ENCODE measurements around the gene DMBX1.

The DMBX1 gene

GRCh38 chr1:46458846-46459245, 30.8 kb upstream of the DMBX1 start:
- Histone ChIP-seq H3K4me1 (ENCODE audit: control insufficient read depth in 2 of 2, insufficient read depth in 2 of 2, low read length in 2 of 2) (no peaks in the 10 kb centered on the region), H3K4me3 (ENCODE audit: low read length in 2 of 2) (no peak overlapping the region), H3K27ac (ENCODE audit: low read depth in 2 of 2, low read length in 2 of 2) (no peak overlapping the region), H3K9ac (ENCODE audit: low read depth in 1 of 2, low read length in 2 of 2) (no peak overlapping the region), H3K36me3 (ENCODE audit: control insufficient read depth in 2 of 2, insufficient read depth in 2 of 2, low read length in 2 of 2) (no peaks in the 10 kb centered on the region), H3K27me3 (ENCODE audit: control insufficient read depth in 2 of 2, insufficient read depth in 2 of 2, low read length in 2 of 2) (peaks cover 12 to 15% of the 10 kb centered on the region in 2 donors), H3K9me3 (ENCODE audit: control insufficient read depth in 2 of 2, low read length in 2 of 2) (no peaks in the 10 kb centered on the region)

GRCh38 chr1:46459315-46459714, 30.3 kb upstream of the DMBX1 start:
- Histone ChIP-seq H3K27ac (ENCODE audit: low read depth in 2 of 2, low read length in 2 of 2) (no peak overlapping the region), H3K27me3 (ENCODE audit: control insufficient read depth in 2 of 2, insufficient read depth in 2 of 2, low read length in 2 of 2) (peaks cover 11 to 15% of the 10 kb centered on the region in 2 donors), H3K9me3 (ENCODE audit: control insufficient read depth in 2 of 2, low read length in 2 of 2) (no peaks in the 10 kb centered on the region), H3K4me3 (ENCODE audit: low read length in 2 of 2) (no peak overlapping the region), H3K9ac (ENCODE audit: low read depth in 1 of 2, low read length in 2 of 2) (no peak overlapping the region), H3K4me1 (ENCODE audit: control insufficient read depth in 2 of 2, insufficient read depth in 2 of 2, low read length in 2 of 2) (no peaks in the 10 kb centered on the region), H3K36me3 (ENCODE audit: control insufficient read depth in 2 of 2, insufficient read depth in 2 of 2, low read length in 2 of 2) (no peaks in the 10 kb centered on the region)

- no peaks in the 10 kb centered on the region for H3K36me3 ChIP-seq (ENCODE audit: control insufficient read depth in 2 of 2, insufficient read depth in 2 of 2, low read length in 2 of 2)
- no peaks in the 10 kb centered on the region for H3K9me3 ChIP-seq (ENCODE audit: control insufficient read depth in 2 of 2, low read length in 2 of 2)
- H3K27ac ChIP-seq (ENCODE audit: low read depth in 2 of 2, low read length in 2 of 2): no peak overlapping the region
- H3K4me1 ChIP-seq (ENCODE audit: control insufficient read depth in 2 of 2, insufficient read depth in 2 of 2, low read length in 2 of 2): no peaks in the 10 kb centered on the region
- peaks cover 11 to 18% of the 10 kb centered on the region in 2 donors for H3K27me3 ChIP-seq (ENCODE audit: control insufficient read depth in 2 of 2, insufficient read depth in 2 of 2, low read length in 2 of 2)
- no peak overlapping the region for H3K9ac ChIP-seq (ENCODE audit: low read depth in 1 of 2, low read length in 2 of 2)
- no peak overlapping the region for H3K4me3 ChIP-seq (ENCODE audit: low read length in 2 of 2)
Measured at GRCh38 chr1:46461017-46461808, 28.4 kb upstream of the DMBX1 start.

GRCh38 chr1:46461809-46462448, 27.7 kb upstream of the DMBX1 start:
- Histone ChIP-seq H3K36me3 (ENCODE audit: control insufficient read depth in 2 of 2, insufficient read depth in 2 of 2, low read length in 2 of 2) (no peaks in the 10 kb centered on the region), H3K4me3 (ENCODE audit: low read length in 2 of 2) (no peak overlapping the region), H3K9ac (ENCODE audit: low read depth in 1 of 2, low read length in 2 of 2) (no peak overlapping the region), H3K27ac (ENCODE audit: low read depth in 2 of 2, low read length in 2 of 2) (no peak overlapping the region), H3K27me3 (ENCODE audit: control insufficient read depth in 2 of 2, insufficient read depth in 2 of 2, low read length in 2 of 2) (peaks cover 12 to 20% of the 10 kb centered on the region in 2 donors), H3K4me1 (ENCODE audit: control insufficient read depth in 2 of 2, insufficient read depth in 2 of 2, low read length in 2 of 2) (peaks cover under 1 to 2% of the 10 kb centered on the region in 2 donors), H3K9me3 (ENCODE audit: control insufficient read depth in 2 of 2, low read length in 2 of 2) (no peaks in the 10 kb centered on the region)

- peaks cover 18 to 26% of the 10 kb centered on the region in 2 donors for H3K27me3 ChIP-seq (ENCODE audit: control insufficient read depth in 2 of 2, insufficient read depth in 2 of 2, low read length in 2 of 2)
- H3K27ac ChIP-seq (ENCODE audit: low read depth in 2 of 2, low read length in 2 of 2): no peak overlapping the region
- no peaks in the 10 kb centered on the region for H3K9me3 ChIP-seq (ENCODE audit: control insufficient read depth in 2 of 2, low read length in 2 of 2)
- no peak overlapping the region for H3K4me3 ChIP-seq (ENCODE audit: low read length in 2 of 2)
- no peak overlapping the region for H3K9ac ChIP-seq (ENCODE audit: low read depth in 1 of 2, low read length in 2 of 2)
- no peaks in the 10 kb centered on the region for H3K36me3 ChIP-seq (ENCODE audit: control insufficient read depth in 2 of 2, insufficient read depth in 2 of 2, low read length in 2 of 2)
- peaks cover 2 to 4% of the 10 kb centered on the region in 2 donors for H3K4me1 ChIP-seq (ENCODE audit: control insufficient read depth in 2 of 2, insufficient read depth in 2 of 2, low read length in 2 of 2)
Measured at GRCh38 chr1:46464013-46464548, 25.6 kb upstream of the DMBX1 start.

GRCh38 chr1:46464915-46465314, 24.7 kb upstream of the DMBX1 start:
- H3K27ac ChIP-seq (ENCODE audit: low read depth in 2 of 2, low read length in 2 of 2): no peak overlapping the region
- H3K9ac ChIP-seq (ENCODE audit: low read depth in 1 of 2, low read length in 2 of 2): no peak overlapping the region
- no peak overlapping the region for H3K4me3 ChIP-seq (ENCODE audit: low read length in 2 of 2)
- peaks cover 2 to 4% of the 10 kb centered on the region in 2 donors for H3K4me1 ChIP-seq (ENCODE audit: control insufficient read depth in 2 of 2, insufficient read depth in 2 of 2, low read length in 2 of 2)
- H3K27me3 ChIP-seq (ENCODE audit: control insufficient read depth in 2 of 2, insufficient read depth in 2 of 2, low read length in 2 of 2): peaks cover 18 to 25% of the 10 kb centered on the region in 2 donors
- H3K36me3 ChIP-seq (ENCODE audit: control insufficient read depth in 2 of 2, insufficient read depth in 2 of 2, low read length in 2 of 2): no peaks in the 10 kb centered on the region
- no peaks in the 10 kb centered on the region for H3K9me3 ChIP-seq (ENCODE audit: control insufficient read depth in 2 of 2, low read length in 2 of 2)

- H3K9ac ChIP-seq (ENCODE audit: low read depth in 1 of 2, low read length in 2 of 2): no peak overlapping the region
- peaks cover 2 to 4% of the 10 kb centered on the region in 2 donors for H3K4me1 ChIP-seq (ENCODE audit: control insufficient read depth in 2 of 2, insufficient read depth in 2 of 2, low read length in 2 of 2)
- no peak overlapping the region for H3K27ac ChIP-seq (ENCODE audit: low read depth in 2 of 2, low read length in 2 of 2)
- H3K36me3 ChIP-seq (ENCODE audit: control insufficient read depth in 2 of 2, insufficient read depth in 2 of 2, low read length in 2 of 2): no peaks in the 10 kb centered on the region
- H3K27me3 ChIP-seq (ENCODE audit: control insufficient read depth in 2 of 2, insufficient read depth in 2 of 2, low read length in 2 of 2): peaks cover 20% of the 10 kb centered on the region in 2 donors
- H3K4me3 ChIP-seq (ENCODE audit: low read length in 2 of 2): peak overlapping the region in 1 of 2 donors; percentile 4
- no peaks in the 10 kb centered on the region for H3K9me3 ChIP-seq (ENCODE audit: control insufficient read depth in 2 of 2, low read length in 2 of 2)
Measured at GRCh38 chr1:46465981-46466476, 23.6 kb upstream of the DMBX1 start.

GRCh38 chr1:46466477-46467182, 23.0 kb upstream of the DMBX1 start:
- Histone ChIP-seq H3K9ac (ENCODE audit: low read depth in 1 of 2, low read length in 2 of 2) (no peak overlapping the region), H3K27me3 (ENCODE audit: control insufficient read depth in 2 of 2, insufficient read depth in 2 of 2, low read length in 2 of 2) (peaks cover 20% of the 10 kb centered on the region in 2 donors), H3K36me3 (ENCODE audit: control insufficient read depth in 2 of 2, insufficient read depth in 2 of 2, low read length in 2 of 2) (no peaks in the 10 kb centered on the region)

GRCh38 chr1:46467183-46467504, 22.5 kb upstream of the DMBX1 start:
- H3K27me3 ChIP-seq (ENCODE audit: control insufficient read depth in 2 of 2, insufficient read depth in 2 of 2, low read length in 2 of 2): peaks cover 20% of the 10 kb centered on the region in 2 donors
- peak overlapping the region in 1 of 2 donors; percentile 59 for H3K4me3 ChIP-seq (ENCODE audit: low read length in 2 of 2)
- H3K9ac ChIP-seq (ENCODE audit: low read depth in 1 of 2, low read length in 2 of 2): no peak overlapping the region
- H3K9me3 ChIP-seq (ENCODE audit: control insufficient read depth in 2 of 2, low read length in 2 of 2): no peaks in the 10 kb centered on the region
- peaks cover 2 to 4% of the 10 kb centered on the region in 2 donors for H3K4me1 ChIP-seq (ENCODE audit: control insufficient read depth in 2 of 2, insufficient read depth in 2 of 2, low read length in 2 of 2)
- no peak overlapping the region for H3K27ac ChIP-seq (ENCODE audit: low read depth in 2 of 2, low read length in 2 of 2)
- no peaks in the 10 kb centered on the region for H3K36me3 ChIP-seq (ENCODE audit: control insufficient read depth in 2 of 2, insufficient read depth in 2 of 2, low read length in 2 of 2)

More at GRCh38 chr1:46466477-46467182, 23.0 kb upstream of the DMBX1 start:
- H3K4me3 ChIP-seq (ENCODE audit: low read length in 2 of 2): peak overlapping the region; percentile 4 to 59
- H3K9me3 ChIP-seq (ENCODE audit: control insufficient read depth in 2 of 2, low read length in 2 of 2): no peaks in the 10 kb centered on the region
- H3K4me1 ChIP-seq (ENCODE audit: control insufficient read depth in 2 of 2, insufficient read depth in 2 of 2, low read length in 2 of 2): peaks cover 2 to 4% of the 10 kb centered on the region in 2 donors
- no peak overlapping the region for H3K27ac ChIP-seq (ENCODE audit: low read depth in 2 of 2, low read length in 2 of 2)

Data from mucosa of rectum (tissue), 2 donors.